Stimulated activated effector memory CD8-positive, alpha-beta T cell treated with anti-CD3 and anti-CD28 coated beads, Interleukin-12 subunit alpha, Interleukin-12 subunit beta, amount 100 ng/mL, for 72 hours (primary cell): Measurements from ENCODE around the gene GAMT.

Source experiments
- ATAC-seq: fragments of 150-1000 bp; cut with Tn5 transposase; 2 replicates; pipeline ENCODE4 v1.10.0; 2021
- DNase-seq, 2 donors: peaks; one replicate each; pipeline ENCODE4 v3.0.0; 2021 to 2022; ENCODE audit warnings: low spot score in 2 of 2
- H3K27ac Mint-ChIP-seq: one replicate; pipeline ENCODE4 v1.8.0; 2022; ENCODE audit warnings: mild to moderate bottlenecking, mixed read lengths
- H3K36me3 Mint-ChIP-seq: one replicate; pipeline ENCODE4 v1.8.0; 2022; ENCODE audit warnings: mild to moderate bottlenecking, mixed read lengths
- H3K4me1 Mint-ChIP-seq: one replicate; pipeline ENCODE4 v1.8.0; 2022; ENCODE audit warnings: mixed read lengths
- H3K4me3 Mint-ChIP-seq: one replicate; pipeline ENCODE4 v1.8.0; 2022; ENCODE audit warnings: mild to moderate bottlenecking, mixed read lengths
- H3K9me3 Mint-ChIP-seq: one replicate; pipeline ENCODE4 v1.8.0; 2022; ENCODE audit warnings: mixed read lengths

GAMT gene

DNA sequence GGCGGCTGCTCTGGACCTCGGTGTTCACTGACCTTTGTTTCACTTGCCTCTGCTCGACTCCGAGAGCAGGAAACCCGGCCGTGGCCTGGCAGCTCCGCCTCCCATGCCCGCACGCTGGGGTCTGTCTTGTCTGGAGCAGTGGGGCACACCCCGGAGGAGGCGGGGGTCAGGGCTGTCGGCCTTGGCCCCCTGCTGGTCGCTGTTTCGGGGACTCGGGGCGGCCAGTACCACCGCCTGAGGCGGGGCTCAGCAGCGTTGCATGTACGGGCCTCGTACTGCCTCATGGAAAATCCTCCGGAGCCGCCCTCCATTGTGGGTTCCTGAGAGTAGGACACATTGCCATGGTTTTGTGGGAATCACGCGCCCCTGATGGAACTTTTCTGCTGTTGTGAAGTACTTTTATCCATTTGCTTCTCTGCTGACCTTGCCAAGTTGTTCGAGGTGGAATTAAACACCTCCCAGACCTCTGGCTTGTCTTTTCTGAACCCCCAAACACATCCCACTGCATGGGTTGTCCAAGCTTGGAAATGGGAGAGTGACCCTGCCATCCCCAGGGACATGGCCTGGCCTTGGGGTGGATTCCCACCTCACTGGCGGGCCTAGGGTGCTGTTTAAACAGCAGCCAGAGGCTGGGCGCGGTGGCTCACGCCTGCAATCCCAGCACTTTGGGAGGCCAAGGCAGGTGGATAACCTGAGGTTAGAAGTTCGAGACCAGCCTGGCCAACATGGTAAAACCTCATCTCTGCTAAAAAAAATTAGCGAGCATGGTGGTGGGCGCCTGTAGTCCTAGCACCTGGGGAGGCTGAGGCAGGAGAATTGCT lies 23.2 kb downstream of the GAMT start:
- Mint-ChIP-seq H3K9me3 (no peaks in the 10 kb centered on the region), H3K27ac (no peak overlapping the region), H3K4me1 (peaks cover 6% of the 10 kb centered on the region), H3K4me3 (no peak overlapping the region), H3K36me3 (peaks cover 36% of the 10 kb centered on the region)
- ATAC-seq (no peak), DNase-seq (no peak)

DNA sequence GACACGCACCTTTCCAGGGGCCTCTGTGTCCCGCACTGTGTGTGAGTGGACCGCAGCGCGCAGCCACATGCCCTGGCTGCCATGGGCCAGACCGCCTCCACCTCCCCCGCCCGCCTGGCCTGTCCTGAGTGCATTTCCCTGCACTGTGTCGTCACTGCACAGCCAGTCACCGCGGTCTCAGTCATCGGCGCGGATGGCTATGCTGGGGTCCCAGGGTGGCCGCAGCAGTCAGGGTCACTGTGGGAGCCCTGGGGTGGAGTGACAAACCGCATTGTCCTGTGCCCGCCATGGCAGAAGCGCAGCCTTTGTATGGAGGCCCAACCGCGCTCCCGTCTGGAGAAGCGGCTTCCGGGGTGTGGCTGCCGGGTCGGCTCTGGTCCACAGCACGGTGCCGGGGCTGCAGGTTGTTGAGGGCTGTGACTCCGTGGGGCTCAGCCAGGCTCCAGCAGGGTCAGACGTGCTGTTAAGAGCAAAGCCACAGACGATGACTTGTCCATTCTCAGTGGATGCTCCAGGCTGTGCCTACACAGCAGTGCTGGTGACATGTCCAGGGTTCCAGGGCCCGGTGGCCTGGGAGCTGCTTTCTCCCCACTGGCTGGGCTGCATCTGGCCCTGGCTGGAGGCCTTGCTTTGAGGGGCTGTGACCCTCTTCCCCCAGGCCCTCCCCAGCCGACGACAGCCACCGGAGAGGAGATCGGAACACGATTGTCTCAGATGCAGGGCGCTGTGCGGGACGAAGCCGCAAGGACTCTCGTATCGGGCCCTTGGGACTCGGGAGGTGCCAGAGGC lies 24.0 kb downstream of the GAMT start:
- H3K4me3 Mint-ChIP-seq: no peak overlapping the region
- ATAC-seq: no peak
- no peaks in the 10 kb centered on the region for H3K9me3 Mint-ChIP-seq
- peaks cover 34% of the 10 kb centered on the region for H3K36me3 Mint-ChIP-seq
- DNase-seq: no peak
- H3K4me1 Mint-ChIP-seq: no peaks in the 10 kb centered on the region
- no peak overlapping the region for H3K27ac Mint-ChIP-seq

DNA sequence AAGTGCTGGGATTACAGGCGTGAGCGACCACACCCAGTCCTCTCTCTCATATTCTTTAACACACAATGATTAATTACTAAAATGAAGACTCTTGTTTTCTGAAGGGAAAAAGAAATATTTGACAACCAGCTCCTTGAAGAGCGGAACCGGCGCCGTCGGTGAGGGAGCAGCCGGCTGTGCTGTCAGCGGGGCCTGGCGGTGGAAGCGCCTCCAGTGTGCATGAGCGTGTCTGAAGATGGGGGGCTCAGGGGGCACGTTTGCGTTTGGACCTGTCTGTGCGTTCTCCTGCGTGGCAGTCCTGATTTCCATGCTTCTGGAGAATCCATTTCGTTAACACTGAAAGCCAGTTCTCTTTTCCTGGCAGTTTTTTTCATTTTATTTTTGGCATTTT lies 24.9 kb downstream of the GAMT start:
- no peak for DNase-seq
- H3K4me1 Mint-ChIP-seq: no peaks in the 10 kb centered on the region
- peaks cover 41% of the 10 kb centered on the region for H3K36me3 Mint-ChIP-seq
- no peak overlapping the region for H3K4me3 Mint-ChIP-seq
- H3K9me3 Mint-ChIP-seq: no peaks in the 10 kb centered on the region
- no peak overlapping the region for H3K27ac Mint-ChIP-seq
- ATAC-seq: no peak

DNA sequence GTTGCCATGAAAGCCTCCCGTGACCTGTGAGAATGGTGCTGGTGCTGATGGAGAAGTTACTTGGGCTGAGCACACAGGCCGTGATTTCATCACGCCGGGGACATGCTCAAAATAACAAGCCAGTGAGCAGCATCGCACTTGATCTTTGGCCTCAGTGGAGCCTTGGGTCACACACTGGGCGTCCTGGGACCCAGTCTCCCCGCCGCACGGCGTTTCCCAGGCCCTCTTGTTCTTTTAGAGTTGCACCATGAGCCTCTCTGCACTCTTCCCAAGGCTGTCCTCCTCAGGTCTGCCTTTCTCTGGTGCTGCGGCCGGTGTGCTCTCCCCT lies 27.1 kb downstream of the GAMT start:
- H3K36me3 Mint-ChIP-seq: peaks cover 62% of the 10 kb centered on the region
- no peak overlapping the region for H3K27ac Mint-ChIP-seq
- H3K9me3 Mint-ChIP-seq: no peaks in the 10 kb centered on the region
- no peak for DNase-seq
- H3K4me3 Mint-ChIP-seq: no peak overlapping the region
- ATAC-seq: no peak
- no peaks in the 10 kb centered on the region for H3K4me1 Mint-ChIP-seq

DNA sequence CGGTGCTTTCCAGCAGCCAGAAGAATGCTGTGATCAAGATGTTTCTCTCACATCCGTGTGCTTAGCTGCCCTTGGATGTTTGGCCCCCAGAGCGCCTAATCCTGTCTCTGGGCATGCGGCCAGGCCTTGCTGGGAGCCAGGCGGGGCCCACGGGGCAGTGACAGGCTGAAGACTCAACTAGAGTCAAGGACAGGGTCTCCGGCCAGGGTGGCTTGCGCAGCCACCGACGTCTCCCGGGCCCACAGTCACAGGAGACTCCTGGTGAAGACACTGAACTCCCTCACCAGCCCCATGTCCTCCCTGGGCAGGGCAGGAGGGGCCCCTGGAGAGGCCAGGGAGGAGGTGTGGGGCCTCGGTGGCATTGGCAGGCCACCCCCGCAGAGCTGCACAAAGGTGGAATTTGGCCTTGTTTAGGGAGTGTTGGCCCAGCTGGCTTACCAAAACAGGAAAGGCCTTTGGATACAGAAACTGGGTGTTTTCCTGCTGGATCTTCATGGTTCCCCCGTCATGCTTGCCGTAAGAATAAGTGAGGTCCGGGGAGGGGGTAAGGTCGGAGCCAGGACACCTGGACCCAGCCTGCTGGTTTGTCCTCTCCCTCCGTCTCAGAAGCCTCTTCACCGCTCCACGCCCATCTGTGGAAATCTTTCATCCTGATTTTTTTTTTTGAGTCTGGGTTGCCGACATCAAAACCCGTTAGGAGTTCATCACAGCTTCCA lies 27.6 kb downstream of the GAMT start:
- no peak overlapping the region for H3K27ac Mint-ChIP-seq
- ATAC-seq (no peak), DNase-seq (no peak)
- peaks cover 62% of the 10 kb centered on the region for H3K36me3 Mint-ChIP-seq
- H3K4me1 Mint-ChIP-seq: no peaks in the 10 kb centered on the region
- no peak overlapping the region for H3K4me3 Mint-ChIP-seq
- H3K9me3 Mint-ChIP-seq: no peaks in the 10 kb centered on the region

DNA sequence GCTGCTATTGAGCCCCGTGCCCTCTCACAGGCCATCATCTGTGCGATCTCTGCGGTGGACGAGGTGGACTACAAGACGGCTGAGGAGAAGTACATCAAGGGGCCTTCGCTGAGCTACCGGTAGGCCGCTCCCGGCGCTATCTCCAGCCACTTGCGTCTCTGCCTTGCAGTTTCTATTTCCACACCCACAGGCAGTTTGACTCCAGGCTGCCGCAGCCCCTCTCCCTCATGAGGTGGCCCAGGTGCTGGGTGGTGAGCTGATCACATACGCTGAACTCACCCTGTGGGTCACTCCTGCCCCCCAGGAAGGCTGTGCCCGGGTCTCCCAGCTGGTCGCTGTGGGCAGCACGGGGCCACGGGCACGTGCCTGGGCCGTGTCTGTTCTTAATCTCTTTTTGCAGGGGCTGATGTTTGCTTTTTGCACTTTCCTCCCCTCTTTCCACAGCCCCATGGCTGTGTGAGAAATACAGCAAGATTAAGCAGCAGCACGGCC lies 28.3 kb downstream of the GAMT start:
- peaks cover 62% of the 10 kb centered on the region for H3K36me3 Mint-ChIP-seq
- no peak overlapping the region for H3K4me3 Mint-ChIP-seq
- no peaks in the 10 kb centered on the region for H3K9me3 Mint-ChIP-seq
- H3K4me1 Mint-ChIP-seq: no peaks in the 10 kb centered on the region
- H3K27ac Mint-ChIP-seq: no peak overlapping the region
- ATAC-seq: no peak
- no peak for DNase-seq

DNA sequence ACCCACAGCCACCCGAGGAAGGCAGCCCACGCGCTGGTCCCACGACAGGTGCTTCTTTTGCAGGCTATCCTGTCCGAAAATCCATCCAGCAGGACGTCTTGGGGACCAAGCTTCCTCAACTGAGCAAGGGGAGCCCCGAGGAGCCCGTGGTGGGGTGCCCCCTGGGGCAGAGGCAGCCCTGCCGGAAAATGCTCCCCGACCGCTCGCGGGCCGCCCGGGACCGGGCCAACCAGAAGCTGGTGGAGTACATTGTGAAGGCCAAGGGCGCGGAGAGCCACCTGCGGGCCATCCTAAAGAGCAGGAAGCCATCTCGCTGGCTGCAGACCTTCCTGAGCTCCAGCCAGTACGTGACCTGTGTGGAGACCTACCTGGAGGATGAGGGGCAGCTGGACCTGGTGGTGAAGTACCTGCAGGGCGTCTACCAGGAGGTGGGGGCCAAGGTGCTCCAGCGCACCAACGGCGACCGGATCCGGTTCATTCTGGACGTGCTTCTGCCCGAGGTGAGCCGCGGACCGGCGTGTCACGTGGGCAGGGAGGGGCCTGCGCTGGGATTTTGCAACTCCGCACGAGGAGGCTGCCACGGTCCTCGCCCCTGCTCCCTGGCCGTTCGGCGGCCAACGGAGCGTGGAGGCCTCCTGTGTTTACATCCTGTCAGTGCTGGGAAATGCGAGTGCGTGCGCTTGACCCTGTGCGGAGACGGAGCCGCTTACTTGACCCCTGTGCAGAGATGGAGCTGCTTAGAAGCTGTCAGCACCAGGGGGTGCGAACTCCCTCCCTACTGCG lies 30.6 kb downstream of the GAMT start:
- no peak overlapping the region for H3K27ac Mint-ChIP-seq
- H3K4me3 Mint-ChIP-seq: no peak overlapping the region
- H3K4me1 Mint-ChIP-seq: no peaks in the 10 kb centered on the region
- H3K36me3 Mint-ChIP-seq: peaks cover 56% of the 10 kb centered on the region
- DNase-seq (no peak), ATAC-seq (no peak)
- no peaks in the 10 kb centered on the region for H3K9me3 Mint-ChIP-seq

DNA sequence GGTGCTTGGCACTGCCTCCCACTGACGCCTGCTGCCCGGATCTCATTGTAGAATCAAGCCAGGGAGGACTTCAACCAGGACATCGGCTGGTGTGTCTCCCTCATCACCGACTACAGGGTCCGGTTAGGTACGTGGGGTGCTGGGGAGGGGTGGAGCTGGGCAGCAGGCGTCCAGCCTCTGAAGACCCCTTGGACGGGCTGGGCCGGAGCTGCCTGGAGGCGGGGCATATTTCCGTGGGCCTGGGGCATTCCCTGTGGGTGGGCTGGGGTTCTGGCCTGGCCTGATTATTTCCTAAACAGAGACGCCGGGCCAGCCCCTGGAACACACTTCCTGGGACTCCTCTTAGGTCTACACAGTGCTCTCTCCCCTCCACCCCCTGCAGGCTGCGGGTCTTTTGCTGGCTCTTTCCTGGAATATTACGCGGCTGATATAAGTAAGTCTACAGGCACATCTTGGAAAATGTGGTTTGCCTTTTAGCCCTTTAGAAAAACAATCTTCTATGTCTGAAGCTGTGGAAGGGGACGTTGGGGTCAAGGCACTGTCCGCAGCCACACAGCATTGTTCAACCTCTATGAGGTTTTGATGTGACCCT lies 32.0 kb downstream of the GAMT start:
- Mint-ChIP-seq H3K27ac (no peak overlapping the region), H3K4me3 (no peak overlapping the region), H3K36me3 (peaks cover 53% of the 10 kb centered on the region), H3K4me1 (peaks cover 3% of the 10 kb centered on the region), H3K9me3 (no peaks in the 10 kb centered on the region)
- DNase-seq: no peak
- ATAC-seq: no peak

DNA sequence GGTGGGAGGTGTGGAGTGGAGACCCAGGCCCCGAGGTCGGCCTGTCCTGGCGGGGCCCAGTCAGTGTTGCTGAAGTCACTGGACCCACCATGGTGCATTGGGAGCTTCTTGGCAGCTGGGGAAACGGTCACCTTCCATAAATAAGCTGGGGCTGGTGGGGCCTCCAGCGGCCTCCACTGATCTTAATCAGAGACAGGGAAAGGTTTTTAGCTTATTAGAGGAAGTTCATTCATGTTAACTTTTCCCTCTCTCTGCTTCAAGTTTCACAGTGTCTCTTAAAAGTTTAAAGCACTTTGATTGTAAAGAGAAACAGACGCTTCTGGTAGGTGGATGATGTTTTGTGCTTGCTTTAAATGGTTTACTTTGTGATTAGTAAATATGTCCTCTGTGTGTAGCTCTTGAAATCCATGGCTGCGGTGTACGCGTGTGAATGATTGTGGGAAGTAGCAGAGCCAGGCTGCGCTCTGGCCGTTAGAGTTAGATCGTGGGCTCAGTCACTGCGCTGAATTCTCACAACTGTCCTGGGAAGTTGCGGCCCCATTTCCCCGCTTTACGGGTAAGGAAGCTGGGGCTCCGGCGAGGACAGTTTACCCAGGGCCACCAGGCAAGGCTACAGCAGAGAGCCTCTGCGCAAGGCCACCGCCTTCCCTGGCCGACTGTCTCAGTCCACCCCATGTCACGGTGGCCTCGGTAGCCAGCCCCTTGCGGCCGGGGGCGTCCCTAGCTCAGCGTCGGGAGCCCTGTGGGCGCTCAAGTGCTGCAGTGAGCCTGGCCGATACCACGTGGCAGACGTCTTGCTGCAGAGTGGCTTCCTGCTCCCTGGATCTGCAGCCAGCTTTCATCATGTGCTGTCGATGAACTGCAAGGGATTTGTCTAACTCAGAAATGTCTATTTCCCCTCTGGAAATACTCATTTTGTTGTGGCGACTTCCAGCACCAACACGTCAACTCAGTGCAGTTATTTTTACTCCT lies 34.2 kb downstream of the GAMT start:
- no peak for ATAC-seq
- H3K36me3 Mint-ChIP-seq: peaks cover 56% of the 10 kb centered on the region
- peaks cover 24% of the 10 kb centered on the region for H3K4me1 Mint-ChIP-seq
- no peaks in the 10 kb centered on the region for H3K9me3 Mint-ChIP-seq
- H3K4me3 Mint-ChIP-seq: no peak overlapping the region
- H3K27ac Mint-ChIP-seq: no peak overlapping the region
- no peak for DNase-seq

DNA sequence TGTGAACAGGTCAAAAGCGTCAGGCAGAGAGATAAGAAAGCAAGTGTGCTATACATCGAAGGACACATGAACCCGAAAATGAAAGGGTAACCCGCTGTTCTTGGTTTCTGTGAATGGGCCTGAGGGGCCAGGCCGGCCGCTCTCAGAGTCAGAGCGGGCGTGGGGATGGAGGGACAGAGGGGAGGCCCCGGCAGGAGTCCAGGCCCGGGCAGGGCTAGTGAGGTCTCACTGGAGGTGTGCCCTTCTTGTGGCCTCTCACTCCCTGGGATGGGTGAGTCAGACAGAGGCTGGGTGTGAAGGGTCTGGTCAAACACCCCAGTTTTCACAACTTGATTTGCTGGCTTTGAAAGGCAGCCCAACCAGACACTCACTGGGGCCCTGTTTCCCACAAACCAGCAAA lies 35.0 kb downstream of the GAMT start:
- no peak for ATAC-seq
- DNase-seq: no peak
- peaks cover 27% of the 10 kb centered on the region for H3K4me1 Mint-ChIP-seq
- no peaks in the 10 kb centered on the region for H3K9me3 Mint-ChIP-seq
- no peak overlapping the region for H3K27ac Mint-ChIP-seq
- H3K4me3 Mint-ChIP-seq: no peak overlapping the region
- peaks cover 56% of the 10 kb centered on the region for H3K36me3 Mint-ChIP-seq

DNA sequence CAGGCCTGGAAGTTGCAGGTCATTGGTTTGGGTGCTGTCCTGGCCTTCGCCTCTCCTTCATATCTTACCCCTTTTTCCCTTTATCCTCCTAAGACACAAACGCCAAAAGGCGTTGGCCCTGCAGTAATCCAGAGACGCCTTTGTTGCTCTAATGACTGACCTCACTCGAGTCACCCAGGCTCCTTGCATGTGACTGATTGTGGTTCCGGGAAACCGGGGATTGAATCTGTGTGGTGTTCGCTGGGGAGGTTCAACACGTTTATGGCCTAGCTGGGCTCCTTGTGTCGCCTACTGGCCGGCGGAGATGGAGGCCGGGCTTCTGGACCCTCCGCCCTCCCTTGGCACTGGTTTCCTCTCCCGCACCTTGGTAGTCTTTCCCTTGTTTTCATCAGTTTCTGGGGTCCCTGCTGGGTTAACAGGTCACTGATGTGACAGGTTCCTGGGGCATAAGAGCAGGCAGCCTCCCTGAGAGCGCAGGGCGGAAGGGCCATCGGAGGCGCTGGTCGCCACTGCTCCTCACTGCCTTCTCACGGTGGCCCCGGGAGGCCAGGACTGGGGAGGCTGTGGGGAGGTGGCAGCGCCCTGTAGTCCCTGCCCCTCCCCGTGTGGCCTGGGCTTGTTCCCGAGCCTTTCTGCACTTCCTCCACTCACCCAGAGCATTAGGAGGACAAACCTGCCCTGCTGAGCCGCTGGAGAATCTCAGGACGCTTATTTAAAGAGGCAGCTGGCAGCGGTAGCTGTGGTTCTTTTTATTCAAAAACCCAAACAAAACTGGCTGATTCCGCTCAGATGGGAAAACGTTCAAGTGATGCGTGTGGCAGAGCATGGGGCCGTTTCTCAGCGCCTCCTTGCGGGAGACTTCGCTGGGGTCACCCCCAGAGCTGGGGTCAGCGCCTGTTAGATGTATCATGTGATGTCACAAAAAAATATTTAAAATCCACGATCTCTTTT lies 35.7 kb downstream of the GAMT start:
- no peaks in the 10 kb centered on the region for H3K9me3 Mint-ChIP-seq

DNA sequence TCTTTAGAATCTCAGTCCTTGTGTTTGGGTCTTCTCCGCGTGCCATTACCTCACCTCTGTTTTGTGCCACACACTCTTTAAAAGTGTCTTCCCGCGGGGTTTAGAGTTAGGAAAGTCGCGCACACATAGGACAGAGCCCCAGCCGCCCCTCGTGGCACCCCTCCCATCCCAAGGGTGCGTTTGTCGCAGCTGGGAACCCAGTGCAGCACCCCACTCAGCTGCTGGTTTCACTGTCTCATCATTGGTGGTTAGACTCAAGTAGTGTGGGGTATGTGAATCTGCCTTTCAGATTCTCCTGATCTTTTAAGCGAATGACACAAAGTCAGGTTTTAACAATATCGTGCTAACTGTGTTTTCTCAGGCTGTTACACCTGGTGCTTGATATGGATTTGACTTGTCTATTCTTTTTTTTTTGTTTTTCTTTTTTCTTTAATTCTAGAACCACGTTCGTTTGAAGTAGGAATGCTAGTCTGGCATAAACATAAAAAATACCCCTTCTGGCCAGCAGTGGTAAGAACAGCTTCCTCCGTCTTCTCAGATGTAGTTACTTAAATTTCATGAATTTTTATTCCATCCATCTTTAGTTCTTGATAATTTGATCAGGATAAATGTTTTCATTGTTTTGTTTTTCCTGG lies 37.2 kb downstream of the GAMT start:
- ATAC-seq: peak; percentile 85
- H3K4me1 Mint-ChIP-seq: peaks cover 27% of the 10 kb centered on the region

More for the DNA sequence above, 35.7 kb downstream of the GAMT start:
- DNase-seq (no peak), ATAC-seq (no peak)
- Mint-ChIP-seq H3K36me3 (peaks cover 52% of the 10 kb centered on the region), H3K4me3 (no peak overlapping the region), H3K4me1 (peaks cover 27% of the 10 kb centered on the region), H3K27ac (no peak overlapping the region)

More for the DNA sequence above, 37.2 kb downstream of the GAMT start:
- peak overlapping the region; percentile 63 for H3K27ac Mint-ChIP-seq
- DNase-seq: no peak
- H3K36me3 Mint-ChIP-seq: peaks cover 52% of the 10 kb centered on the region
- H3K9me3 Mint-ChIP-seq: no peaks in the 10 kb centered on the region
- H3K4me3 Mint-ChIP-seq: peak overlapping the region; percentile 68
